Activated CD4-positive, alpha-beta T cell treated with anti-CD3 and anti-CD28 coated beads, Interleukin-2, amount 50 U/mL, for 48 hours (primary cell): ENCODE data around the gene ZEB2.
"Not testable (repeated sequence)": the region's sequence is repeated elsewhere in the genome, so short reads cannot be mapped to it uniquely, and the experiment has no call there.

Experiments
- DNase-seq, 2 experiments: peaks; one replicate each; pipeline ENCODE4 v3.0.0-alpha.2; 2020

Gene ZEB2

DNA sequence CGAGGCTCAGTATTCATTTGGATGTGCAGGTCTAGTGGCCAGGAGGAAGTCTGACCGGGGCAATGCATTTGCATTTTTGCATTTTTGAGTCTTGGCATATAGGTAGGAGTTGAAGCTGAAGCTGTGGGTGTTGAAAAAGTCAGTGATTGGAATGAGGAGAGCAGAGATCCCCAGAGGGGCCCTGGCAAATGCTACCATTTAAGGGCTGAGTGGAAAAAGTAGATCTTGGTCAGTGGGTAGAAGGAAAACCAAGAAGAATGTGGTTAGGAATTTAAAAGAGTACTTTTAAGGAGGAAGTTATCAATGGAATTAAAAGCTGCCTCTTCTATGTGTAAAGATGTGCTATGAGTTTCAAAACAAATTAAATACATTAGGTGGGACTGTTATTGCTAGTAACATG, 143.0 kb downstream of the ZEB2 start:
- DNase-seq = no peak

DNA sequence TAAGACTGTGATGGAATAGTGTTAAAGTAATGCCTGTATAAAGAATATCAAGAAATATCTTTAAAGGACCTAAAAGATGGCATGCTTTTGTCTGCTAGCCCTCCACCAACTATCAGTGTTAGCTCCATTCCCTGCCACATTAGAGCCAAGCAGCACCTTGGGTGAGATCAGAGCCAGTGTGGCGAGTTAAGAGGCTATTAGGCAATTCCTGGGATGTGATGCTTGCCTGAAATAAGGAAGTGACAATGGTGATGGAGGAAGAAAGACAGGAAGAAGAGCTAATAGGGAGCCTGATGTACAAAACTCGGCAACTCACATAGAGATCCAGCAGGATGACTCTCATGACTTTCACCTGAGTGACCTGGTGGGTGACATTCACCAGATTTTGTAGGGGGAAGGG, 143.5 kb downstream of the ZEB2 start:
- DNase-seq = no peak

DNA sequence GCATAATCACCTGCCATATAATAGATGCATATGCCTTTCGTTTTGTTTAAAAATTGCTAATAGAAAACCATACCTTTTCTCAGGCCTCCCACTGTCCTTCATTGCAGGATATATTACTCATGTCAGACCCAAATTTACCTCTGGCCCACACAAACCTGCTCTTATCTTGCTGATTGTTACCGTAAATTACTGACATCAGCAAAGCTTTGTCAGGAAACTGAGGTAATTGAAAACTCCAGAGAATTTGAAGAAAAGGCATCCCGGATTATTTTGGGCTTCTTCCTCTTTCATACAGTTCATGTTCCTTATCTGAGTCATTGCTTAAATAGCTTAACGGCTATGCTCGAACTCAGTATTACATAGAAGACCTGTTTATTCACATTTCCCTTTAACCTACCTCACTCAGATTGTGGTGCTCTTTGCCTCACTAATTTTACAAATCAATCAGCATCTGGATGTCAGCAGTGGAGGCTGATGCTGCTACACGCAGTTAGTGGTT, 145.7 kb downstream of the ZEB2 start:
- DNase-seq = no peak

GRCh38 chr2:144372410-144373080, 147.4 kb downstream of the ZEB2 start:
- no peak for DNase-seq

- no peak for DNase-seq
Measured at GRCh38 chr2:144370937-144371584, 148.9 kb downstream of the ZEB2 start.

DNA sequence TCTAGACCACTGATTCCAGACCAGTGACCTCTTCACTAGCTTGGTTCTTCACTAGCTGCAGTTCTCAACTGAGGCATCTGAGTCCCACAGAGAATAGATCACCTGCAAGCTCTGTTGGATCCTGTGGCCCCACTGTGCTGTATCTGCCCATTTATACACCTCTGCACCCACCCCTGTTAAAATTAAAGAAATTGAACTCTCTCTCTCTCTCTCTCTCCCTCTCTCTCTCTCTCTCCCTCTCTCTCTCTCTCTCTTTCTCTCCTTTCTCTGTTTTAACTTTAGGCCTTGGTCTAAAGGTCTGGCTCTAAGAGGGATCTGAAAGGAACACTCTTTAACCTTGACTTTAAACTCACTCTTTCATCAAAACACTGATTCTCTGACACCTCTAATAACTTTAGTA, 150.5 kb downstream of the ZEB2 start:
- no peak for DNase-seq

DNA sequence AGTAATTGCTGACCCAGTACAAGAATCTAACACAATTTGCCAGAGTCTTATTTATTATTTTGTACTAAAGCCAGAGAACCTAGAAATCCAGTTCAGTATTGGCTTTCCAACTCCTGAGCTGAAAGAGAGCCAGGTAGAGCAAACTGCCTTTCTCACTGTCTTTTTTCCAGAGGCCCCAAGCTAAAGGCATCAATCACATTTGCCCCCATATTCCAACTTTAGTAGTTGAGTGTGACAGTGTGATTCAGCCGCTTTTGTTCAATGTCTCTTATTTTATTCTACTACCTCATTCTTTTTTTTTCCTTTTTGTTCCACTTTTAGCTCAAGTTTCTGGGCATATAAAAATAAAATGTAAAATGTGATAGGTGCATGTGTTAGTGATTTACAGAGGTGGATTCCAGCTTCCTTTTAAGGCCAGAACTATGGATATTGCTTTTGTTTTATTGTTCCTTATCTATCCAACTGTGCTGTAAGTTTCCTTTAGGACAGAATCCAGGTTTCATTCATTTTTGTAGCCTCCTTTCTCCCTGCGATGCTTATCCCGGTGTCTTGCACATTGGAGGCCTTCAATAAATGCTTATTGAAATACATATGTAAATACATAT, 153.0 kb downstream of the ZEB2 start:
- DNase-seq = no peak

- no peak for DNase-seq
Measured at GRCh38 chr2:144364944-144365738, 154.8 kb downstream of the ZEB2 start.

DNA sequence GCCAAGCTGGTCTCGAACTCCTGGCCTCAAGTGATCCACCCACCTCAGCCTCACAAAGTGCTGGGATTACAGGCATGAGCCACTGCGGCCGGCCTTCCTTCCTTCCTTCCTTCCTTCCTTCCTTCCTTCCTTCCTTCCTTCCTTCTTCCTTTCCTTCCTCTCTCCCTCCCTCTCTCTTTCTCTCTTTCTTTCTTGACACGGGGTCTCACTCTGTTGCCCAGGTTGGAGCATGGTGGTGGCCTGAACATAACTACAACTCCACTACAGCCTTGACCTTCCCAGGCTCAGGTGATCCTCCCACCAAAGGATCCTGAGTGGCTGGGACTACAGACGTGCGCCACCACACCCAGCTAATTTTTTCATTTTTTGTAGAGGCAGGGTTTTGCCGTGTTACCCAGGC, 155.7 kb downstream of the ZEB2 start:
- DNase-seq = not testable (repeated sequence)

- no peak for DNase-seq
Measured at GRCh38 chr2:144362401-144362800, 157.5 kb downstream of the ZEB2 start.

DNA sequence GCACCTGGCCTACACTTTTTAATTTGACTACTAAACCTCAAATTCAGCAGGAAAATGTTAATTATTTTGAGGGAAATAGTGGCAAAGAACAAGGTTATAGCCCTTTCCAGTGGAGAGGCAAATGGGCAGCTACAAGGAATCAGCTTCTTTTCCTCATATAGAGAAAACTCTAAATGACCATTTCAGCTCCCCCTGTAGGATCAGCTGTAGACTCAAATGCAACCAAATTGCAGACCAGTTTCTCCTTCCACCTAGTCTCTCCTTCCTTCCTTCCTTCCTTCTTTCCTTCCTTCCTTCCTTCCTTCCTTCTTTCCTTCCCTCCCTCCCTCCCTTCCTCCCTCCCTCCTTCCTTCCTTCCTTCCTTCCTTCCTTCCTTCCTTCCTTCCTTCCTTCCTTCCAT, 158.2 kb downstream of the ZEB2 start:
- no peak for DNase-seq

GRCh38 chr2:144359684-144360083, 160.2 kb downstream of the ZEB2 start:
- no peak for DNase-seq

DNA sequence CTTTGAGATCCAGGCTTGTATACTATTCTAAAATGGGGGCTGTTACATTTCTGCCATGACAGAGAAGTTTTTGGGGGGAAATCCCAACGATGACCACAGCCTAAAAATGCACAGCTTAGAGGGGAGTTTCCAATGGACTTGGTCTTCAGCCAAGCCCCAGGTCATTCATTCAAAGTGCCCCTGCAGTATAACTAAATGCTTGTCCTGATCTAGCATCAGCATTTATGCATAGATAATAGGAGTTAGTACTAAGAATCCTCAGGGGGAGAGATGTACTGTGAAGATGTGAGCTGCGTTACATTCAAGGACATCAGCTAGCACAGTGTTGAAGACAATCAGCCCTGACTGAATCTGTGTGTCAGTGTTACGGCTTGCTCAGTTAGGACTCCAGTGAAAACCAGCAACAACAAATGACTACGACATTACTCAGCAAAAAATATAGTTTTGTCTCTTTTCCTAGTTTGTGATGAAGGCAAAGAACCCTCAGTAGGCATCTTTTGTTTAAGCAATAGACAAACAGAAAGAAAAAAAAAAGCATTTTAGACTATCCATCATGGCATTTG, 160.9 kb downstream of the ZEB2 start:
- peak; percentile 23 to 48 for DNase-seq

- no peak for DNase-seq
Measured at GRCh38 chr2:144358374-144358964, 161.4 kb downstream of the ZEB2 start.

DNA sequence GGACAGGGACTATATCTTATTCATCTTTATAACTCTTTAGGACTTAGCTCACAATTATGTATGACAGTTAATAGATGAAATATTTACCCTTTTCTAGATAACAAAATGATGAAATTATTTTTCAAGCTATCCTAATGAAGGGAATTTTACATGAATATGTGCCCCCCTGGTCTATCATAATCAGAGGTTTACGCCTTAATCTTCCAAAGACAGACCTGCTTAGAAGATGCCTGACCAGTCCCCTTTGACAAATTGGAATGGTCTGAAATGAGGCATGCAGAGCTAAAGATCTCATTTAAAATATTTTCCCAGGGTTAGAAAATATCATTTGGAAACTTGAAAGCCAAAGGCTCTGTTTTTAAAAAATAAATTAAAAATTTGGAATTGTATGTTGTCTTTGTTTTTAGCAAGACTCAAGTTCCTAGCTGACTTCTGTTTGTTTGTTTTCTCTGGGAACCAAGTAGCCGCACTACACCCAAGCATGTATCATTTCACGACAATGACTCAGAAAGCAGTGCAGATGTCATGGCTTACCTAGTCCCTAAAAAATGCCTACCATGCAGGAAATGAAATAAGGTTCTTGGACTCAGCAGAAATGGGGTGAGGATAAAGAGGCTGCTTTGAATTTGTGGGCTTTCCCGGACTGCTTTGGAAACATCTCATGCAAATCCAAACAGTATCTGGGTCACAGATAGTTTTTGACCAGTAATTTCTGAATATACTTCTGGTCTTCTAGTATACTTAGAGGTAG, 162.1 kb downstream of the ZEB2 start:
- peak in 1 of 2 experiments; percentile 21 for DNase-seq

DNA sequence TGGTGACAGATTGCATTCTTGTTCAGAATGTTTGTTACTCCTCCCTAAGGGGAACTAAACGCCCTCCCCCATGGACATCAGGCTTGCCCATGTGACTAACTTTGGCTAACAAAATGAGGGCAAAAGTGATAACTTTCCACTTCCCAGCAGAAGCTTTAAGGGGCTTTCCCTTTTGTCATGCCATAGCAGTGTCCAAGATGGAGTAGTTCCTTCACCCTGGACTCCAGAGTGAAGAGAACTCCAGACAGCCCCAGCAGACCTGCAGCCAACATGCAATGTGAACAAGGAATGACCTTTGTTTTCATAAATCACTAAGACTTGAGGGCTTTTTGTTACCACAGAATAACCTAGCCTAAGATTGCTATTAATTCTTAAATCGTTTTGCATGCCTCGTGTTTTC, 163.5 kb downstream of the ZEB2 start:
- DNase-seq = no peak

- DNase-seq = no peak
Measured at GRCh38 chr2:144354953-144355352, 165.0 kb downstream of the ZEB2 start.

GRCh38 chr2:144351687-144352086, 168.2 kb downstream of the ZEB2 start:
- no peak for DNase-seq

GRCh38 chr2:144350151-144350802, 169.6 kb downstream of the ZEB2 start:
- peak in 1 of 2 experiments; percentile 33 for DNase-seq

GRCh38 chr2:144349674-144350073, 170.2 kb downstream of the ZEB2 start:
- no peak for DNase-seq

GRCh38 chr2:144348846-144349245, 171.1 kb downstream of the ZEB2 start:
- DNase-seq = no peak
